ENCODE data around the gene SSBP3.

The SSBP3 gene

DNA sequence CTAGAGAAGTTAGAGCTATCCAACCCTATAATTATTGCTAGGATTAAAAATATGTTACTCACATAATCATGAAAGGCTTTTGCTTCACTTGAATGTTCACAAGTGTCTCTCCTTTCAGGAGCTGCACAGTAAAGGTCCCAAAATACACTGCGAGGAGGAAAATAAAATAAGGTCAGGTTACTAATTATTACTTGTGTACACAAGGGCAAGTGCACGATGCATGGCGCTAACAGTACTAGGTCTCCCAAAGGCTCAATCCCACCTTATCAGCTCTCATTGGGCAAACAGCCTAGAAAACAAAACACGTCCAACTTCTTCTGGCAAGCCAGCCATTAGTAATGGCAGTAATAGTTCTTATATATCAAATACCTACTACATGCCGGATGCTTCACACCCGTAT, 4.4 kb downstream of the SSBP3 start:
- TF ChIP-seq, protein P1, sequence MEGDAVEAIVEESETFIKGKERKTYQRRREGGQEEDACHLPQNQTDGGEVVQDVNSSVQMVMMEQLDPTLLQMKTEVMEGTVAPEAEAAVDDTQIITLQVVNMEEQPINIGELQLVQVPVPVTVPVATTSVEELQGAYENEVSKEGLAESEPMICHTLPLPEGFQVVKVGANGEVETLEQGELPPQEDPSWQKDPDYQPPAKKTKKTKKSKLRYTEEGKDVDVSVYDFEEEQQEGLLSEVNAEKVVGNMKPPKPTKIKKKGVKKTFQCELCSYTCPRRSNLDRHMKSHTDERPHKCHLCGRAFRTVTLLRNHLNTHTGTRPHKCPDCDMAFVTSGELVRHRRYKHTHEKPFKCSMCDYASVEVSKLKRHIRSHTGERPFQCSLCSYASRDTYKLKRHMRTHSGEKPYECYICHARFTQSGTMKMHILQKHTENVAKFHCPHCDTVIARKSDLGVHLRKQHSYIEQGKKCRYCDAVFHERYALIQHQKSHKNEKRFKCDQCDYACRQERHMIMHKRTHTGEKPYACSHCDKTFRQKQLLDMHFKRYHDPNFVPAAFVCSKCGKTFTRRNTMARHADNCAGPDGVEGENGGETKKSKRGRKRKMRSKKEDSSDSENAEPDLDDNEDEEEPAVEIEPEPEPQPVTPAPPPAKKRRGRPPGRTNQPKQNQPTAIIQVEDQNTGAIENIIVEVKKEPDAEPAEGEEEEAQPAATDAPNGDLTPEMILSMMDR (IDR thresholded peaks at IDR 0.05; ENCODE audit: control insufficient read depth, insufficient read depth, low read depth, low read length, missing control alignments): no peak
- H3K4me3 ChIP-seq (ENCODE audit: control insufficient read depth, low read depth, low read length): no peak overlapping the region
- no peak for DNase-seq (ENCODE audit: low read depth)

GRCh38 chr1:54400329-54400728, 5.9 kb downstream of the SSBP3 start:
- DNase-seq (ENCODE audit: low read depth): no peak
- TF ChIP-seq, protein P1 (IDR thresholded peaks at IDR 0.05; ENCODE audit: control insufficient read depth, insufficient read depth, low read depth, low read length, missing control alignments): no peak
- no peak overlapping the region for H3K4me3 ChIP-seq (ENCODE audit: control insufficient read depth, low read depth, low read length)

- no peak for DNase-seq (ENCODE audit: low read depth)
- TF ChIP-seq, protein P1 (IDR thresholded peaks at IDR 0.05; ENCODE audit: control insufficient read depth, insufficient read depth, low read depth, low read length, missing control alignments): no peak
- no peak overlapping the region for H3K4me3 ChIP-seq (ENCODE audit: control insufficient read depth, low read depth, low read length)
Measured at GRCh38 chr1:54399765-54400164, 6.4 kb downstream of the SSBP3 start.

GRCh38 chr1:54398963-54399528, 7.1 kb downstream of the SSBP3 start:
- H3K4me3 ChIP-seq (ENCODE audit: control insufficient read depth, low read depth, low read length): no peak overlapping the region
- no peak for DNase-seq (ENCODE audit: low read depth)
- TF ChIP-seq, protein P1 (IDR thresholded peaks at IDR 0.05; ENCODE audit: control insufficient read depth, insufficient read depth, low read depth, low read length, missing control alignments): no peak

DNA sequence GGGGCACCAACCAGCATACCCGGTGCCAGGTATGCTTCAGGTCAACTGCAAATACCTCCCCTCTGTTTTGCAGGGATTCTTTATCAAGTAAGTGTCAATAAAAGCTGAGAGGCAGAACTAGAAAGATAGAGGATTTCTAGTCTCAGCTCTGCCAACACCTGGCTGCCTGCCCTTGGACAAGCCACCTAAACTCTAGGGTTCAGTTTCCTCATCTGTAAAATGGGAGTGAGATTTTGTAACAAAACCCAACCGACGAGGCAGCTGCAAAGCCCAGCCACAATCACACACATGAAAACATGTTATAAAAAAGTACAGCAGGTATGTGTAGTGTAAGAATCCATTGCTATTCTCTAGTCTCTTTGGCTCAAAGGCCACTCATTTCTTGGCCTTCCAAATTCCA, 8.2 kb downstream of the SSBP3 start:
- DNase-seq (ENCODE audit: low read depth): no peak
- TF ChIP-seq, protein P1 (IDR thresholded peaks at IDR 0.05; ENCODE audit: control insufficient read depth, insufficient read depth, low read depth, low read length, missing control alignments): no peak

GRCh38 chr1:54397090-54397591, 9.1 kb downstream of the SSBP3 start:
- TF ChIP-seq, protein P1 (IDR thresholded peaks at IDR 0.05; ENCODE audit: control insufficient read depth, insufficient read depth, low read depth, low read length, missing control alignments): no peak
- no peak for DNase-seq (ENCODE audit: low read depth)
- no peak overlapping the region for H3K4me3 ChIP-seq (ENCODE audit: control insufficient read depth, low read depth, low read length)

More for the DNA sequence above, 8.2 kb downstream of the SSBP3 start:
- no peak overlapping the region for H3K4me3 ChIP-seq (ENCODE audit: control insufficient read depth, low read depth, low read length)
